HEK293T (cell line): ENCODE results near the gene KIAA1549.

Experiments used
- ARNT ChIP-seq: fragments of 450-650 bp; IDR thresholded peaks from 2 replicates; pipeline ENCODE4 v1.6.1; 2017; ENCODE audit warnings: mild to moderate bottlenecking
- BHLHE40 ChIP-seq: fragments of 450-650 bp; IDR thresholded peaks from 2 replicates; pipeline ENCODE4 v1.6.1; 2016; ENCODE audit warnings: mild to moderate bottlenecking, moderate library complexity, borderline replicate concordance
- CTBP1 ChIP-seq: fragments of 450-650 bp; IDR thresholded peaks from 2 replicates; pipeline ENCODE4 v1.6.1; 2016; ENCODE audit warnings: borderline replicate concordance
- FOXA1 ChIP-seq: fragments of 450-650 bp; IDR thresholded peaks from 2 replicates; pipeline ENCODE4 v1.6.1; 2016; ENCODE audit warnings: mild to moderate bottlenecking
- FOXK2 ChIP-seq: fragments of 450-650 bp; IDR thresholded peaks from 2 replicates; pipeline ENCODE4 v1.6.1; 2016; ENCODE audit warnings: mild to moderate bottlenecking
- HDGF ChIP-seq: fragments of 450-650 bp; IDR thresholded peaks from 2 replicates; pipeline ENCODE4 v1.6.1; 2017; ENCODE audit warnings: antibody characterized with exemption, borderline replicate concordance
- L3MBTL2 ChIP-seq: fragments of 450-650 bp; conservative IDR thresholded peaks from 2 replicates; pipeline ENCODE4 v1.6.1; 2016; ENCODE audit warnings: mild to moderate bottlenecking
- LEF1 ChIP-seq: fragments of 450-650 bp; IDR thresholded peaks from 2 replicates; pipeline ENCODE4 v1.6.1; 2017; ENCODE audit warnings: mild to moderate bottlenecking, borderline replicate concordance
- NFRKB ChIP-seq: fragments of 450-650 bp; IDR thresholded peaks from 2 replicates; pipeline ENCODE4 v1.6.1; 2016; ENCODE audit warnings: mild to moderate bottlenecking, moderate library complexity
- SP1 ChIP-seq: fragments of 450-650 bp; IDR thresholded peaks from 2 replicates; pipeline ENCODE4 v1.6.1; 2017
- SUZ12 ChIP-seq: fragments of 450-650 bp; IDR thresholded peaks from 2 replicates; pipeline ENCODE4 v1.6.1; 2016; ENCODE audit warnings: mild to moderate bottlenecking
- TARDBP ChIP-seq: fragments of 450-650 bp; IDR thresholded peaks from 2 replicates; pipeline ENCODE4 v1.6.1; 2016
- ZNF384 ChIP-seq: fragments of 450-650 bp; IDR thresholded peaks from 2 replicates; pipeline ENCODE4 v1.6.1; 2016
- TF ChIP-seq, protein P1 (sequence below): fragments of 450-650 bp; IDR thresholded peaks from 2 replicates; pipeline ENCODE4 v1.6.1; 2016

DNA sequence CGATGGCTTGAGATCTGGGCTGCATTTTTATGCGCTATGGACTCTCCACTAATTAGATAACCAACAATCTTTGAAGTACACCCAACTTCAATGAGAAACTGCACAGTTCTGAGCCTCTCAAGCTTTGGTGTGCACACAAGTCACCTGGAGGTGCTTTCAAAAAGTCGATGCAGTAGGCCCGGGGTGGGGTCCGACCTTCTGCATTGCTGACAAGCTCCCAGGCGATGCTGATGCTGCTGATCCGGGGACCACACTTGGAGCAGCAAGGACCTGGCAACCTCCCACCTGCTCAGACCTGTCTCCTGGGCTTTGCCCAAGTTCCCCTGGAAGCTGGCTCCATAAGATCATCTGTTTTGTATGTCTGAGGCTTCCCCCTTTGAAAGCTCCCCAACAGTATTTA is 10.7 kb downstream of the KIAA1549 start:
- no peak for TF ChIP-seq SUZ12
- TF ChIP-seq ARNT = no peak
- TF ChIP-seq FOXK2 = no peak
- TF ChIP-seq NFRKB = no peak
- no peak for TF ChIP-seq FOXA1
- TF ChIP-seq, protein P1, sequence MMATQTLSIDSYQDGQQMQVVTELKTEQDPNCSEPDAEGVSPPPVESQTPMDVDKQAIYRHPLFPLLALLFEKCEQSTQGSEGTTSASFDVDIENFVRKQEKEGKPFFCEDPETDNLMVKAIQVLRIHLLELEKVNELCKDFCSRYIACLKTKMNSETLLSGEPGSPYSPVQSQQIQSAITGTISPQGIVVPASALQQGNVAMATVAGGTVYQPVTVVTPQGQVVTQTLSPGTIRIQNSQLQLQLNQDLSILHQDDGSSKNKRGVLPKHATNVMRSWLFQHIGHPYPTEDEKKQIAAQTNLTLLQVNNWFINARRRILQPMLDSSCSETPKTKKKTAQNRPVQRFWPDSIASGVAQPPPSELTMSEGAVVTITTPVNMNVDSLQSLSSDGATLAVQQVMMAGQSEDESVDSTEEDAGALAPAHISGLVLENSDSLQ = no peak
- TF ChIP-seq HDGF = no peak
- TF ChIP-seq SP1 = no peak
- no peak for TF ChIP-seq L3MBTL2
- TF ChIP-seq TARDBP = no peak
- no peak for TF ChIP-seq LEF1
- no peak for TF ChIP-seq BHLHE40
- no peak for TF ChIP-seq CTBP1
- no peak for TF ChIP-seq ZNF384
